ENCODE results near the gene FAM237B. TPM values are rescaled to one million over a fixed set of nuclear protein-coding genes. Genes with fewer than 3 reads are reported as not detected.

The FAM237B gene
- polyA plus RNA-seq, 3 donors: not detected

DNA sequence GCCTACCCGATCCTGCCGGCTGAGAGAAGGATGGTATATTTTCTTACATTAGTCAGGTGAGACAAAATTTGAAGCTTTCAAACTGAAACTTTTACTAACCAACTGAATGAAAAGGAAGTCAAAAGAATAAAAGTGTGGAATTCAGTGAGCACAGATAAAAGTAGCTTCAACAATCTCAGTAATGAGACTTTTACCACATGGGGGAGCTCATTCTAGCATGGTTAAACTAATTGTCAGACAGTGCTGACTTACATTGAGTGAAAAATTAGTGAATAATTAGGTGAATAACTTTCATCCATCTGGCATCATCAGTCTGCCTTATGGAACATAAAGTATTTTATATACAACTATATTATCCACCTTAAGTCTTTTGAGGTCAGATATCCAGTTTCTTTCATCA is 8.4 kb downstream of the FAM237B start:
- no peak overlapping the region for H2AFZ ChIP-seq (ENCODE audit: insufficient read depth, low read depth, low read length, poor library complexity, severe bottlenecking)
- Mint-ChIP-seq H3K9me3 (peaks cover 0 to 1% (median 0%) of the 10 kb centered on the region in 7 donors), H3K4me1 (no peaks in the 10 kb centered on the region), H3K27ac (no peak overlapping the region), H3K4me3 (no peak overlapping the region), H3K27me3 (ENCODE audit: low read depth in 3 of 3) (peaks cover 6 to 15% (median 7%) of the 10 kb centered on the region in 3 donors), H3K36me3 (no peaks in the 10 kb centered on the region)
- no peak overlapping the region for H3K4me2 ChIP-seq (replicated peaks; ENCODE audit: extremely low read depth, low read length, poor library complexity, severe bottlenecking)
- DNase-seq: no peak
- no peak overlapping the region for H3K27ac ChIP-seq (ENCODE audit: low read depth in 1 of 2, low read length in 2 of 2)
- no peaks in the 10 kb centered on the region for H3K79me2 ChIP-seq (ENCODE audit: insufficient read depth, low read length)
- no peaks in the 10 kb centered on the region for H3K9me3 ChIP-seq (replicated peaks in 1 of 2; ENCODE audit: control insufficient read depth in 1 of 2, insufficient read depth in 1 of 2, low read length in 2 of 2)
- no CpG with 5 or more reads among the region's 2 CpGs for WGBS (ENCODE audit: insufficient coverage)
- no peaks in the 10 kb centered on the region for H3K36me3 ChIP-seq (replicated peaks in 1 of 2; ENCODE audit: control insufficient read depth in 1 of 2, insufficient read depth in 2 of 2, low read length in 2 of 2)
- peaks cover 4 to 7% of the 10 kb centered on the region in 2 donors for H3K27me3 ChIP-seq (ENCODE audit: control insufficient read depth in 2 of 2, insufficient read depth in 2 of 2, low read length in 2 of 2)
- H3K4me1 ChIP-seq (ENCODE audit: control insufficient read depth in 1 of 2, insufficient read depth in 2 of 2, low read length in 2 of 2): no peaks in the 10 kb centered on the region
- intact Hi-C loops (cut with micrococcal nuclease): no loop called here
- no peaks in the 10 kb centered on the region for H4K20me1 ChIP-seq (ENCODE audit: insufficient read depth, low read length)
- H3K9ac ChIP-seq (ENCODE audit: insufficient read depth, low read length, poor library complexity, severe bottlenecking): no peak overlapping the region
- no peak overlapping the region for H3K4me3 ChIP-seq (replicated peaks in 1 of 3; ENCODE audit: low read depth in 2 of 3, low read length in 3 of 3)
- TF ChIP-seq, protein P1, sequence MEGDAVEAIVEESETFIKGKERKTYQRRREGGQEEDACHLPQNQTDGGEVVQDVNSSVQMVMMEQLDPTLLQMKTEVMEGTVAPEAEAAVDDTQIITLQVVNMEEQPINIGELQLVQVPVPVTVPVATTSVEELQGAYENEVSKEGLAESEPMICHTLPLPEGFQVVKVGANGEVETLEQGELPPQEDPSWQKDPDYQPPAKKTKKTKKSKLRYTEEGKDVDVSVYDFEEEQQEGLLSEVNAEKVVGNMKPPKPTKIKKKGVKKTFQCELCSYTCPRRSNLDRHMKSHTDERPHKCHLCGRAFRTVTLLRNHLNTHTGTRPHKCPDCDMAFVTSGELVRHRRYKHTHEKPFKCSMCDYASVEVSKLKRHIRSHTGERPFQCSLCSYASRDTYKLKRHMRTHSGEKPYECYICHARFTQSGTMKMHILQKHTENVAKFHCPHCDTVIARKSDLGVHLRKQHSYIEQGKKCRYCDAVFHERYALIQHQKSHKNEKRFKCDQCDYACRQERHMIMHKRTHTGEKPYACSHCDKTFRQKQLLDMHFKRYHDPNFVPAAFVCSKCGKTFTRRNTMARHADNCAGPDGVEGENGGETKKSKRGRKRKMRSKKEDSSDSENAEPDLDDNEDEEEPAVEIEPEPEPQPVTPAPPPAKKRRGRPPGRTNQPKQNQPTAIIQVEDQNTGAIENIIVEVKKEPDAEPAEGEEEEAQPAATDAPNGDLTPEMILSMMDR (IDR thresholded peaks at IDR 0.05): no peak

DNA sequence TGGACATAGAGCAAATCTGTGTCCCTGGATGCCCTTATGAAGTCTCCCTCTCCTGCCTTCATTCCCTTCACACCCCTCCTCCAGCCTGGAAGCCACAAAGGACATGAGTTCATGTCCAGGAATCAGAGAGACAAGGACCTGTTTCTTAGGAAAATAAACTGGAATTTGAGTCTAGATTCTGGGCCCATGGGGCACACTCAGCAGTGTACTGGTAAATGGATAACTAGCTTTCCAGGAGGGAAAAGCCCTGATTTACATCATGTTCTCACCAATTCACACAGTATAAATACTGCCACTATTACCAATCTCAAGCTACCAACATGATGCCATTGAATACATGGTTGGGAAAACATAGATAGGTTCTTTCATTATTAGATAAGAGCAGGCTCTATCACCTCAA is 9.9 kb downstream of the FAM237B start:
- Histone ChIP-seq H3K79me2 (ENCODE audit: insufficient read depth, low read length) (no peaks in the 10 kb centered on the region), H3K4me1 (ENCODE audit: control insufficient read depth in 1 of 2, insufficient read depth in 2 of 2, low read length in 2 of 2) (no peaks in the 10 kb centered on the region), H3K27me3 (ENCODE audit: control insufficient read depth in 2 of 2, insufficient read depth in 2 of 2, low read length in 2 of 2) (no peaks in the 10 kb centered on the region), H3K36me3 (replicated peaks in 1 of 2; ENCODE audit: control insufficient read depth in 1 of 2, insufficient read depth in 2 of 2, low read length in 2 of 2) (no peaks in the 10 kb centered on the region), H2AFZ (ENCODE audit: insufficient read depth, low read depth, low read length, poor library complexity, severe bottlenecking) (no peak overlapping the region), H3K9ac (ENCODE audit: insufficient read depth, low read length, poor library complexity, severe bottlenecking) (no peak overlapping the region), H3K4me3 (replicated peaks in 1 of 3; ENCODE audit: low read depth in 2 of 3, low read length in 3 of 3) (no peak overlapping the region), H3K4me2 (replicated peaks; ENCODE audit: extremely low read depth, low read length, poor library complexity, severe bottlenecking) (no peak overlapping the region), H3K27ac (ENCODE audit: low read depth in 1 of 2, low read length in 2 of 2) (no peak overlapping the region), H4K20me1 (ENCODE audit: insufficient read depth, low read length) (no peaks in the 10 kb centered on the region), H3K9me3 (replicated peaks in 1 of 2; ENCODE audit: control insufficient read depth in 1 of 2, insufficient read depth in 1 of 2, low read length in 2 of 2) (no peaks in the 10 kb centered on the region)
- TF ChIP-seq, protein P1 (IDR thresholded peaks at IDR 0.05): no peak
- intact Hi-C loops (cut with micrococcal nuclease): no loop called here
- DNase-seq: no peak
- H3K4me1 Mint-ChIP-seq: no peaks in the 10 kb centered on the region
- no peak overlapping the region for H3K27ac Mint-ChIP-seq
- H3K9me3 Mint-ChIP-seq: peaks cover 0 to 1% (median 0%) of the 10 kb centered on the region in 7 donors
- H3K27me3 Mint-ChIP-seq (ENCODE audit: low read depth in 3 of 3): peaks cover 3 to 8% (median 6%) of the 10 kb centered on the region in 3 donors
- H3K4me3 Mint-ChIP-seq: no peak overlapping the region
- H3K36me3 Mint-ChIP-seq: no peaks in the 10 kb centered on the region
